Neuronal stem cell (in vitro differentiated cells): ENCODE results near the gene GLRB.

Source experiments
- DNase-seq: peaks from one replicate; pipeline ENCODE4 v3.0.0-alpha.2; 2013; ENCODE audit warnings: low spot score
- H2AFZ ChIP-seq: one replicate; pipeline ENCODE4 v1.6.1; 2013; ENCODE audit warnings: mild to moderate bottlenecking, low read length, inconsistent platforms
- H2AK5ac ChIP-seq: 2 replicates; pipeline ENCODE4 v1.6.1; 2013; ENCODE audit warnings: low read depth, mild to moderate bottlenecking, inconsistent platforms, low read length, moderate library complexity, mixed read lengths
- H2BK120ac ChIP-seq: 2 replicates; pipeline ENCODE4 v1.6.1; 2013; ENCODE audit warnings: low read depth, mild to moderate bottlenecking, inconsistent platforms, low read length, moderate library complexity, mixed read lengths
- H2BK12ac ChIP-seq: one replicate; pipeline ENCODE4 v1.6.1; 2013; ENCODE audit warnings: low read length, inconsistent platforms
- H2BK15ac ChIP-seq: 2 replicates; pipeline ENCODE4 v1.6.1; 2013; ENCODE audit warnings: mild to moderate bottlenecking, low read length, inconsistent platforms, mixed read lengths
- H2BK5ac ChIP-seq: one replicate; pipeline ENCODE4 v1.6.1; 2013; ENCODE audit warnings: inconsistent platforms, mild to moderate bottlenecking, low read length, moderate library complexity
- H3K14ac ChIP-seq: one replicate; pipeline ENCODE4 v1.6.1; 2013; ENCODE audit warnings: low read length, inconsistent platforms
- H3K18ac ChIP-seq: 2 replicates; pipeline ENCODE4 v1.6.1; 2013; ENCODE audit warnings: low read length, inconsistent platforms
- H3K23ac ChIP-seq: 2 replicates; pipeline ENCODE4 v1.6.1; 2013; ENCODE audit warnings: low read depth, mild to moderate bottlenecking, mixed read lengths, low read length, inconsistent platforms; ENCODE audit not compliant: poor library complexity
- H3K27ac ChIP-seq: replicated peaks from 3 replicates; pipeline ENCODE4 v1.5.1; 2013; ENCODE audit warnings: low read length, inconsistent platforms
- H3K27me3 ChIP-seq, 3 experiments: 2 replicates each; pipeline ENCODE4 v1.6.1; 2013; ENCODE audit warnings: low read length in 3 of 3, mild to moderate bottlenecking in 2 of 3, inconsistent platforms in 1 of 3, low read depth in 1 of 3, mixed read lengths in 1 of 3, moderate library complexity in 1 of 3; ENCODE audit not compliant: control insufficient read depth in 3 of 3, insufficient read depth in 3 of 3
- H3K36me3 ChIP-seq, 2 donors: replicated peaks in 1 of 2; 2 replicates each; pipeline ENCODE4 v1.6.1; 2013; ENCODE audit warnings: low read length in 2 of 2; ENCODE audit not compliant: control insufficient read depth in 2 of 2, insufficient read depth in 2 of 2
- H3K4ac ChIP-seq: 2 replicates; pipeline ENCODE4 v1.6.1; 2013; ENCODE audit warnings: inconsistent platforms, mild to moderate bottlenecking, low read length, moderate library complexity
- H3K4me1 ChIP-seq, 2 donors: 1 replicate in 1 of 2; 2 replicates in 1 of 2; pipeline ENCODE4 v1.6.1; 2013; ENCODE audit warnings: low read length in 2 of 2, low read depth in 1 of 2; ENCODE audit not compliant: control insufficient read depth in 2 of 2, insufficient read depth in 1 of 2
- H3K4me2 ChIP-seq: one replicate; pipeline ENCODE4 v1.6.1; 2013; ENCODE audit warnings: mild to moderate bottlenecking, low read length, inconsistent platforms; ENCODE audit not compliant: insufficient read depth, poor library complexity, severe bottlenecking
- H3K4me3 ChIP-seq, 2 donors: 2 replicates each; pipeline ENCODE4 v1.5.1; 2013; ENCODE audit warnings: low read length in 2 of 2, mild to moderate bottlenecking in 2 of 2, inconsistent platforms in 1 of 2, moderate library complexity in 1 of 2
- H3K79me1 ChIP-seq: one replicate; pipeline ENCODE4 v1.6.1; 2013; ENCODE audit warnings: low read depth, mild to moderate bottlenecking, inconsistent platforms, low read length, moderate library complexity
- H3K9ac ChIP-seq: one replicate; pipeline ENCODE4 v1.6.1; 2013; ENCODE audit warnings: mild to moderate bottlenecking, low read depth, low read length, inconsistent platforms; ENCODE audit not compliant: poor library complexity
- H3K9me3 ChIP-seq, 2 donors: replicated peaks in 1 of 2; 2 replicates each; pipeline versions ENCODE3 to v1.6.1; 2013; ENCODE audit warnings: low read length in 2 of 2, mild to moderate bottlenecking in 2 of 2, inconsistent platforms in 1 of 2, low read depth in 1 of 2, mixed read lengths in 1 of 2, moderate library complexity in 1 of 2; ENCODE audit not compliant: control insufficient read depth in 2 of 2, insufficient read depth in 1 of 2
- H4K8ac ChIP-seq: one replicate; pipeline ENCODE4 v1.6.1; 2013; ENCODE audit warnings: low read depth, mild to moderate bottlenecking, inconsistent platforms, low read length, moderate library complexity
- H4K91ac ChIP-seq: one replicate; pipeline ENCODE4 v1.6.1; 2013; ENCODE audit warnings: low read length, low read depth, mild to moderate bottlenecking, inconsistent platforms; ENCODE audit not compliant: poor library complexity
- WGBS, 2 donors: extraction: QIAGEN DNeasy Blood & Tissue Kit; methylation state at CpG; one replicate each; pipeline ENCODE4 v1.1.7; 2013; ENCODE audit warnings: missing lambda C conversion rate in 2 of 2, mixed read lengths in 1 of 2; ENCODE audit not compliant: insufficient read length in 2 of 2, insufficient replicate concordance in 1 of 2; ENCODE audit errors: extremely low coverage in 2 of 2; 5-methylcytosine and 5-hydroxymethylcytosine counted together

Gene GLRB

DNA sequence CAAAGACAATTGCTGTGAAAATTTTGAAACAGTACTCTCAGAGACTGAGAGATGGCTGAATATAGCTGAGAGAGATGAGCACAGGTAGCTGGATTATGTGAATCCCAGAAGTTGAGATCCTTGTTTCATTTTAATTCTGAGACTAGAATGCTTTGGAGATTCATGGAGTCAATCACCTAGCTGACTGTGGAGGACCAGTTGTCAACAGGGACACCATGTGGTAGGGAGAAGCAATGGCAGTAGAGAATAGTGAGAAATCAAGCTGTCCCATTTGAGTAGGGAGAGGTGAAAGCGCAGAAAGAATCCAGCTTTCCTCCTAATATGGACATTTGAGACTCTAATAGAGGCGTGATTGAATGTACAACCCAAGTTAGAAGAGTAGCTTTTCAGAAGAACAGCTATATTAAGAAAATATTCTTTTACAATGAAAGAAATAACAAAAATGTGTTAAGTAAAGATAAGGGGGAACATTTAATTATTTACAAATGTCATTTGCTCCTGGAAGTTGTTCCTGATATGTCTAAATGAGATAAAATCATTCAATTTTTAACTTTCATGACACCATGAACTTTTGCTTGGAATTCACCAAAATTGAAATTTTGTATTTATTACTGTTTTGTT, 30.3 kb upstream of the GLRB start:
- no peak overlapping the region for H3K4me3 ChIP-seq
- no peaks in the 10 kb centered on the region for H3K79me1 ChIP-seq
- no peak overlapping the region for H4K8ac ChIP-seq
- H3K23ac ChIP-seq = no peak overlapping the region
- H3K4ac ChIP-seq = no peak overlapping the region
- no CpG with 5 or more reads among the region's 2 CpGs for WGBS, 2 donors
- H2BK15ac ChIP-seq = no peak overlapping the region
- no peak overlapping the region for H3K9ac ChIP-seq
- peak; percentile 17 for DNase-seq
- H3K27ac ChIP-seq = no peak overlapping the region
- H2BK120ac ChIP-seq = no peak overlapping the region
- H2BK5ac ChIP-seq = no peak overlapping the region
- H2AK5ac ChIP-seq = no peak overlapping the region
- H3K36me3 ChIP-seq = no peaks in the 10 kb centered on the region
- no peak overlapping the region for H3K4me2 ChIP-seq
- H4K91ac ChIP-seq = no peak overlapping the region
- no peaks in the 10 kb centered on the region for H3K9me3 ChIP-seq
- no peak overlapping the region for H2AFZ ChIP-seq
- H2BK12ac ChIP-seq = no peak overlapping the region
- H3K27me3 ChIP-seq = no peaks in the 10 kb centered on the region
- H3K14ac ChIP-seq = no peak overlapping the region
- H3K18ac ChIP-seq = no peak overlapping the region
- peaks cover 0 to 2% of the 10 kb centered on the region in 2 donors for H3K4me1 ChIP-seq

GRCh38 chr4:157048248-157048647, 27.7 kb upstream of the GLRB start:
- Histone ChIP-seq H3K23ac (no peak overlapping the region), H2BK15ac (no peak overlapping the region), H3K9me3 (no peaks in the 10 kb centered on the region), H3K36me3 (no peaks in the 10 kb centered on the region), H3K4ac (no peak overlapping the region), H3K9ac (no peak overlapping the region), H3K27ac (no peak overlapping the region), H4K8ac (no peak overlapping the region), H2BK120ac (no peak overlapping the region), H3K4me1 (no peaks in the 10 kb centered on the region), H2BK5ac (no peak overlapping the region), H3K79me1 (no peaks in the 10 kb centered on the region), H3K4me2 (no peak overlapping the region), H2BK12ac (no peak overlapping the region), H2AK5ac (no peak overlapping the region), H3K14ac (no peak overlapping the region), H3K18ac (no peak overlapping the region), H3K4me3 (no peak overlapping the region), H4K91ac (no peak overlapping the region), H2AFZ (no peak overlapping the region), H3K27me3 (no peaks in the 10 kb centered on the region)
- no CpG with 5 or more reads among the region's 2 CpGs for WGBS, 2 donors
- no peak for DNase-seq

- Histone ChIP-seq H2AFZ (no peak overlapping the region), H3K4ac (no peak overlapping the region), H3K4me3 (no peak overlapping the region), H3K14ac (no peak overlapping the region), H3K79me1 (no peaks in the 10 kb centered on the region), H3K27me3 (no peaks in the 10 kb centered on the region), H3K23ac (no peak overlapping the region), H3K27ac (no peak overlapping the region), H3K36me3 (no peaks in the 10 kb centered on the region), H2AK5ac (no peak overlapping the region), H2BK15ac (no peak overlapping the region), H3K4me1 (no peaks in the 10 kb centered on the region), H2BK5ac (no peak overlapping the region), H4K91ac (no peak overlapping the region), H4K8ac (no peak overlapping the region), H3K4me2 (no peak overlapping the region), H2BK12ac (no peak overlapping the region), H3K18ac (no peak overlapping the region), H3K9me3 (no peaks in the 10 kb centered on the region), H2BK120ac (no peak overlapping the region), H3K9ac (no peak overlapping the region)
- DNase-seq = no peak
- WGBS, 2 donors = no CpG with 5 or more reads among the region's 4 CpGs
Observed at GRCh38 chr4:157050561-157050960, 25.4 kb upstream of the GLRB start.

DNA sequence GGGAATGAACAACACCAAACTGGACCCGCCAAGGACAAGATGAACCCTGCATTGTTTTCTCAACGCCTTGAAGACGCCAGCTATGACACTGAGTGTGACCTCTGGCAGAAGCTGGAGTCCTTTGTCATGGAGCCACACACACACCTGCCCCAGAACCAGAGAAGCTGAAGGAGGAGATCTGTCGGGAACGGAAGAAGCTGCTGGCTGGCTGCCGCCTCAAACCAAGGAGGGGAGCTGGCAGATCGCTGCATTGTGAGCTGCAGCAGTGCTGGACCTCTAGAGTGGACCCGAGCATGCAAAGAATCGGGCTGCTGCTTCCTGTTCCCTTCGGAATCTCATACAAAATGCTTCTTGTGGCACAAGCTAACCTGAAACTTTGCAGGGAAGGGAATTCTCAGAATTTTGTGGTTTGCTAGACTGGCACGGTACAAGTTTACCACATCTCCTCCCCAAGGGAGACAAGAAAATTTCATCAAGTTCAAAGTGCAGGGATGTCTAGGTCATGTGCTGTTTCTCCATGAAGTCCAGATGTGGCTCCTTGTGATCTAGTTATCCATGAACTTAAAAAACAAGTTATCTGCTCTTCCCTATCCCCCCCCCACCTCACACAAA, 23.4 kb upstream of the GLRB start:
- no peak overlapping the region for H3K9ac ChIP-seq
- WGBS, 2 donors = no CpG with 5 or more reads among the region's 11 CpGs
- no peaks in the 10 kb centered on the region for H3K36me3 ChIP-seq
- no peak overlapping the region for H3K4me3 ChIP-seq
- no peak overlapping the region for H3K4ac ChIP-seq
- no peak overlapping the region for H3K14ac ChIP-seq
- H2AK5ac ChIP-seq = no peak overlapping the region
- H4K91ac ChIP-seq = no peak overlapping the region
- no peak overlapping the region for H4K8ac ChIP-seq
- DNase-seq = no peak
- H3K23ac ChIP-seq = no peak overlapping the region
- no peaks in the 10 kb centered on the region for H3K4me1 ChIP-seq
- no peak overlapping the region for H3K4me2 ChIP-seq
- no peak overlapping the region for H3K27ac ChIP-seq
- H2BK15ac ChIP-seq = no peak overlapping the region
- H3K27me3 ChIP-seq = no peaks in the 10 kb centered on the region
- no peaks in the 10 kb centered on the region for H3K79me1 ChIP-seq
- H2BK12ac ChIP-seq = no peak overlapping the region
- H3K9me3 ChIP-seq = no peaks in the 10 kb centered on the region
- no peak overlapping the region for H3K18ac ChIP-seq
- peak overlapping the region; percentile 42 for H2AFZ ChIP-seq
- H2BK120ac ChIP-seq = no peak overlapping the region
- H2BK5ac ChIP-seq = no peak overlapping the region
